ENCODE results near the gene FRG2B. TPM values are rescaled to one million over a fixed set of nuclear protein-coding genes. Genes with fewer than 3 reads are reported as not detected.
"Not testable (repeated sequence)": the region's sequence is repeated elsewhere in the genome, so short reads cannot be mapped to it uniquely, and the experiment has no call there.

The FRG2B gene
- total RNA-seq, 1 experiment from 2014 or later: not detected

- H2AFZ ChIP-seq (ENCODE audit: low read depth, low read length, poor library complexity, severe bottlenecking); H3K27ac ChIP-seq (ENCODE audit: low read depth, low read length); H3K4me3 ChIP-seq (replicated peaks in 1 of 2; ENCODE audit: low read depth in 1 of 2, low read length in 2 of 2); RAD21 ChIA-PET (ENCODE audit: low non-redundant PET in 1 of 2, low total read pairs in 2 of 2, uncharacterized antibody in 2 of 2, unreplicated experiment in 2 of 2); H4K20me1 ChIP-seq (ENCODE audit: insufficient read depth); H3K4me2 ChIP-seq (ENCODE audit: low read length); intact Hi-C loops (cut with micrococcal nuclease); H3K9me3 ChIP-seq (ENCODE audit: control insufficient read depth in 1 of 2, insufficient read depth in 1 of 2, low read depth in 1 of 2, low read length in 2 of 2); ATAC-seq; DNase-seq (ENCODE audit: low read depth, low spot score); CTCF ChIA-PET; H3K36me3 ChIP-seq (ENCODE audit: control insufficient read depth in 1 of 2, insufficient read depth in 2 of 2, low read length in 2 of 2); H3K9ac ChIP-seq (ENCODE audit: low read length); H3K79me2 ChIP-seq (ENCODE audit: insufficient read depth, low read length); H3K4me1 ChIP-seq (ENCODE audit: control insufficient read depth in 1 of 2, insufficient read depth in 2 of 2, low read length in 2 of 2); H3K9me2 ChIP-seq (ENCODE audit: insufficient read depth); BruUV-seq (replicated peaks); POLR2A ChIA-PET; H3K27me3 ChIP-seq (ENCODE audit: insufficient read depth, low read length): not testable (repeated sequence)
Measured at GRCh38 chr10:133622544-133622943, 4.1 kb downstream of the FRG2B start.

- no peaks in the 10 kb centered on the region for H3K9me3 ChIP-seq (ENCODE audit: control insufficient read depth in 1 of 2, insufficient read depth in 1 of 2, low read depth in 1 of 2, low read length in 2 of 2)
- H3K36me3 ChIP-seq (ENCODE audit: control insufficient read depth in 1 of 2, insufficient read depth in 2 of 2, low read length in 2 of 2): no peaks in the 10 kb centered on the region
- no peaks in the 10 kb centered on the region for H3K4me1 ChIP-seq (ENCODE audit: control insufficient read depth in 1 of 2, insufficient read depth in 2 of 2, low read length in 2 of 2)
- ATAC-seq (no peak), DNase-seq (ENCODE audit: low read depth, low spot score) (no peak)
- ChIA-PET POLR2A (no interaction called here), CTCF (no interaction called here), RAD21 (ENCODE audit: low non-redundant PET in 1 of 2, low total read pairs in 2 of 2, uncharacterized antibody in 2 of 2, unreplicated experiment in 2 of 2) (no interaction called here)
- no peaks in the 10 kb centered on the region for H3K9me2 ChIP-seq (ENCODE audit: insufficient read depth)
- TF ChIP-seq POLR2A (IDR thresholded peaks at IDR 0.05; ENCODE audit: borderline replicate concordance, extremely low read depth, insufficient read depth, insufficient read length): no peak
- no peak for TF ChIP-seq JUND (IDR thresholded peaks at IDR 0.05)
- TF ChIP-seq ZFX (IDR thresholded peaks at IDR 0.05): no peak
- no peak for TF ChIP-seq SP1 (IDR thresholded peaks at IDR 0.05; ENCODE audit: low read depth)
- H3K27ac ChIP-seq (ENCODE audit: low read depth, low read length): no peak overlapping the region
- no peak overlapping the region for H3K4me3 ChIP-seq (replicated peaks in 1 of 2; ENCODE audit: low read depth in 1 of 2, low read length in 2 of 2)
- H3K27me3 ChIP-seq (ENCODE audit: insufficient read depth, low read length): no peaks in the 10 kb centered on the region
- no peak overlapping the region for H2AFZ ChIP-seq (ENCODE audit: low read depth, low read length, poor library complexity, severe bottlenecking)
- no peak overlapping the region for H3K9ac ChIP-seq (ENCODE audit: low read length)
- H4K20me1 ChIP-seq (ENCODE audit: insufficient read depth): no peaks in the 10 kb centered on the region
- H3K79me2 ChIP-seq (ENCODE audit: insufficient read depth, low read length): no peaks in the 10 kb centered on the region
- no TSS peak for BruUV-seq (replicated peaks)
- intact Hi-C loops (cut with micrococcal nuclease): no loop called here
- no peak overlapping the region for H3K4me2 ChIP-seq (ENCODE audit: low read length)
Measured at GRCh38 chr10:133618851-133619250, 7.7 kb downstream of the FRG2B start.

- no peaks in the 10 kb centered on the region for H3K79me2 ChIP-seq (ENCODE audit: insufficient read depth, low read length)
- H3K27me3 ChIP-seq (ENCODE audit: insufficient read depth, low read length): no peaks in the 10 kb centered on the region
- BruUV-seq (replicated peaks): no TSS peak
- no peak overlapping the region for H3K4me3 ChIP-seq (replicated peaks in 1 of 2; ENCODE audit: low read depth in 1 of 2, low read length in 2 of 2)
- H3K9me2 ChIP-seq (ENCODE audit: insufficient read depth): no peaks in the 10 kb centered on the region
- DNase-seq (ENCODE audit: low read depth, low spot score): no peak
- TF ChIP-seq SP1 (IDR thresholded peaks at IDR 0.05; ENCODE audit: low read depth): no peak
- H3K36me3 ChIP-seq (ENCODE audit: control insufficient read depth in 1 of 2, insufficient read depth in 2 of 2, low read length in 2 of 2): no peaks in the 10 kb centered on the region
- no peak overlapping the region for H3K9ac ChIP-seq (ENCODE audit: low read length)
- intact Hi-C loops (cut with micrococcal nuclease): no loop called here
- no peak for ATAC-seq
- no peaks in the 10 kb centered on the region for H3K9me3 ChIP-seq (ENCODE audit: control insufficient read depth in 1 of 2, insufficient read depth in 1 of 2, low read depth in 1 of 2, low read length in 2 of 2)
- H4K20me1 ChIP-seq (ENCODE audit: insufficient read depth): no peaks in the 10 kb centered on the region
- no peak overlapping the region for H2AFZ ChIP-seq (ENCODE audit: low read depth, low read length, poor library complexity, severe bottlenecking)
- no peaks in the 10 kb centered on the region for H3K4me1 ChIP-seq (ENCODE audit: control insufficient read depth in 1 of 2, insufficient read depth in 2 of 2, low read length in 2 of 2)
- H3K4me2 ChIP-seq (ENCODE audit: low read length): no peak overlapping the region
- ChIA-PET RAD21 (ENCODE audit: low non-redundant PET in 1 of 2, low total read pairs in 2 of 2, uncharacterized antibody in 2 of 2, unreplicated experiment in 2 of 2) (no interaction called here), CTCF (interaction anchor here (0.7 kb wide), 1 partner anchor 10 kb away, joined by 3 read pairs; no protein-coding TSS in a partner anchor), POLR2A (no interaction called here)
- H3K27ac ChIP-seq (ENCODE audit: low read depth, low read length): no peak overlapping the region
Measured at GRCh38 chr10:133617196-133617595, 9.4 kb downstream of the FRG2B start.
